Lower leg skin (tissue), 4 donors: ENCODE results near the gene UBAC2. TPM values are rescaled to one million over a fixed set of nuclear protein-coding genes. Genes with fewer than 3 reads are reported as not detected.
"Not testable (repeated sequence)": the region's sequence is repeated elsewhere in the genome, so short reads cannot be mapped to it uniquely, and the experiment has no call there.

ENCODE experiments used
- DNase-seq, 2 donors: peaks; one replicate each; pipeline ENCODE4 v3.0.0-alpha.2; 2019; ENCODE audit warnings: low spot score in 2 of 2
- H3K4me3 ChIP-seq: fragments of 200-600 bp; sonication (generic); 2 replicates; pipeline ENCODE4 v1.5.1; 2017; ENCODE audit warnings: mild to moderate bottlenecking, low read depth; ENCODE audit not compliant: poor library complexity, severe bottlenecking
- CTCF ChIP-seq, 3 donors: fragments of 450-650 bp; IDR thresholded peaks; one replicate each; pipeline ENCODE4 v1.5.1; 2016; ENCODE audit warnings: antibody characterized with exemption in 3 of 3, mild to moderate bottlenecking in 3 of 3, moderate library complexity in 2 of 3
- POLR2A ChIP-seq, 2 donors: fragments of 450-650 bp; IDR thresholded peaks; one replicate each; pipeline ENCODE4 v1.6.1; 2016 to 2017; ENCODE audit warnings: antibody characterized with exemption in 2 of 2, mild to moderate bottlenecking in 1 of 2, moderate library complexity in 1 of 2
- WGBS, 2 donors: methylation state at CpG; one replicate each; pipeline ENCODE4 v1.1.5; 2018; 5-methylcytosine and 5-hydroxymethylcytosine counted together
- intact Hi-C: fragments of 100-400 bp; cut with DNase I; formaldehyde crosslinking; loops from one replicate; pipeline ENCODE4 v1.15.0; 2023; ENCODE audit warnings: low total_unique reads
- total RNA-seq, 4 donors: library from RNA; depleted of rRNA; stranded (reverse); fragments of >200 nt; gene quantifications; one replicate each; pipeline ENCODE4 v1.1.0, GENCODE V29; 2016

The UBAC2 gene
- total RNA-seq, 4 donors from 2014 or later = 94.8 to 125 (median 106) TPM

DNA sequence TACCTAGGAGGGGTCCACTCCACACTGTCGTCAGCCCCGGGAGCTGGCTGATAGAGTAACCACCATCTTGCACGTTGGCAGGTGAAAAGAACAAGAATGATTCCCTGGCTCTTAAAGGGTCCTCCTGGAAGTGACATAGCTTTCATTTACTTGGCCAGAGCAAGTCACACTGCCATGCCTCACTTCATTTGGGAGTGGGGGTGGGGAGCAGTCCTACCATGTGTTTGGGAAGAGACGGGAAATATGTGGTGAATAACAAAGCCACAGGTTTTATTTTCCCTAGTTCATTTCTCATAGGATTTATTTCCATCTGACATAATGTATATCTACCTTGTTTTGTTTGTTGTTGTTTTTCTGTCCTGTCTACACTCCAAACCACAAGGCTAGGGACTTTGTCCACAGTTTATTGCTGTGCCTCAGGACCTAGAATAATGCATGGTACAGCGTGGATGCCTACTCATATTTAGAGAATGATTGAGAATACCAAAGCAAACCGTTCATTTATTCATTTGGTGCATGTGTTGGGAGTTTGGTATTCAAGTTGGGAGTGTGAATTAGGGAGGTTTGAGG lies 26.8 kb downstream of the UBAC2 start:
- intact Hi-C loops = no loop called here
- 82 to 93% methylated on average over 6 of the region's 6 CpGs for WGBS, 2 donors
- no peak for TF ChIP-seq CTCF (IDR thresholded peaks at IDR 0.05)
- TF ChIP-seq POLR2A (IDR thresholded peaks at IDR 0.05) = no peak

GRCh38 chr13:99227909-99228688 lies 27.4 kb downstream of the UBAC2 start:
- no peak for DNase-seq
- no peak for TF ChIP-seq POLR2A (IDR thresholded peaks at IDR 0.05)
- TF ChIP-seq CTCF (IDR thresholded peaks at IDR 0.05) = no peak
- no peak overlapping the region for H3K4me3 ChIP-seq
- 94 to 95% methylated on average over 14 of the region's 15 CpGs for WGBS, 2 donors
- intact Hi-C loops = no loop called here

More for the DNA sequence above, 26.8 kb downstream of the UBAC2 start:
- no peak overlapping the region for H3K4me3 ChIP-seq
- no peak for DNase-seq

DNA sequence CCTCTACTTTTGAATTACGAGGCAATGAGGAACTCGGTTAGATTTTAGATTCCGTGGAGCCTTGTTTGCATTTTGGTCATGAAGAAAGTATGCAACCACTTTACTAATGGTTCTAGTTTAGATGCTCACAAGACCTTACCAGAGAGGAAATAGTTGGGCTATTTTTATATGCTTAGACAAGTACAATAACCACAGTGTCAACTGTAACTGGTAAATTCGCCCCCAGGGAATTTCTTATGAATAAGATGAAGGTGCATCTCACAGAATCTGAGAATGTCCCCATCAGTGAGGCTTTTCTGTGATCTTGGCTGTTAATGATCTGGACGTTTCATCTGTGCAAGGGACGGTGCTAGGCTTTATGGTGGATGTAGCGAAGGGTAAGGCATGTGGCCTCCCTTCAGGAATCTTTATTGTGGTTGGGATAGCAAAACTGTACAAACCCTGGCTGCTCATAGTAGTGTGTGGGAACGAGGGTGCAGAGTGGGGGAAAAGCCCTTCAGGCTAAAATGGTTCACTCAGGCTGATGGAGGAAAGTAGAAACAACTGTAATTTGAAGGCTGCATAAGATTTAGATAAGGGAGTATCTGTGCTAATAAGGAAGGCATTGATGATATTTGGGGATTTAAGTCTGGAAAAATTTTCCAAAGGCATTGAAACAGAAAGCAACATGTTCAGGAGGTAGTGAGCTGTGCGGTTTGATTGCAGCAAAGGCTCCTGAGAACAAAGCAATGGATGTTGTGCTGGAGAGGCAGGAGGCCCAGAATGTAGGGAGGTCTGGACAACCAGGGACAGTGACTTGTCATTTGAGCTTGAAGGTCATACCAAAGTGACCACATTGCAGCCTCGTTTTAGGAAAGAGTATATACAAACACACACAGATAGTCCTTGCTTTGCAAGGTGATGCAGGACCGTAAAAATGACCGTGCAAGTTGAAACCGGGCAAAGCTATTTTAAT lies 28.4 kb downstream of the UBAC2 start:
- no peak for DNase-seq
- H3K4me3 ChIP-seq = no peak overlapping the region
- intact Hi-C loops = no loop called here
- 60 to 62% methylated on average over 13 of the region's 13 CpGs for WGBS, 2 donors
- TF ChIP-seq CTCF (IDR thresholded peaks at IDR 0.05) = no peak
- no peak for TF ChIP-seq POLR2A (IDR thresholded peaks at IDR 0.05)

DNA sequence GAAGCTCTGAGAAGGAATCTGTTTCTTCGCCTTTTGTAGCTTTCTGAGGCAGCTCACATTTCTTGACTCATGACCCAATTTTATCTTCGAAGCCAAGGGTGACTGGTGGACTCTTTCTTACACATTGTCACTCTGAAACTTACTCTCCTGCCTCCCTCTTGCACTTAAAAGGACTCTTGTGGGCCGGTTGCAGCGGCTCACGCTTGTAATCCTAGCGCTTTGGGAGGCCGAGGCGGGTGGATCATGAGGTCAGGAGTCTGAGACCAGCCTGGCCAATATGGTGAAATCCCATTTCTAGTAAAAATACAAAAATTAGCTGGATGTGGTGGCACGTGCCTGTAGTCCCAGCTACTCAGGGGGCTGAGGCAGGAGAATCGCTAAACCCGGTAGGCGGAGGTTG lies 29.9 kb downstream of the UBAC2 start:
- WGBS, 2 donors = 93 to 96% methylated on average over 12 of the region's 12 CpGs

DNA sequence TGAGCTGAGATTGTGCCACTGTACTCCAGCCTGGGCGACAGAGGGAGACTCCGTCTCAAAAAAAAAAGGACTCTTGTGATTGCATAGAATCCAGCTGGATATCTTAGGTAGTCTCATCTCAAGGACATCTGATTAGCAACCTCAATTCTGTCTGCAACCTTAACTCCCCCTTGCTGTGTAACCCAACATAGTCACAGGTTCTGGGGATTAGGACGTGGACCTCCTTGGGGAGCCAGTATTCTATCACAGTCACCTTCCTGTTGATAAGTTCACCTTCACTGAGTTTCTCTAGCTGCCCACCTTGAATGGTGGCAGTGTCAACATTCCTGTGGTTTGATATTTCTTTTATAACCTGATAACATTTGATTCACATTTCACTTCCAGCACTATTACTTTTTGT lies 30.3 kb downstream of the UBAC2 start:
- WGBS, 2 donors = 94 to 95% methylated on average over 3 of the region's 3 CpGs
- intact Hi-C loops = no loop called here
- H3K4me3 ChIP-seq = no peak overlapping the region
- no peak for DNase-seq
- no peak for TF ChIP-seq POLR2A (IDR thresholded peaks at IDR 0.05)
- TF ChIP-seq CTCF (IDR thresholded peaks at IDR 0.05) = no peak

More for the DNA sequence above, 29.9 kb downstream of the UBAC2 start:
- intact Hi-C loops, H3K4me3 ChIP-seq, DNase-seq: not testable (repeated sequence)

- TF ChIP-seq CTCF (IDR thresholded peaks at IDR 0.05) = no peak
- TF ChIP-seq POLR2A (IDR thresholded peaks at IDR 0.05) = no peak
- no peak overlapping the region for H3K4me3 ChIP-seq
- 64 to 82% methylated on average over 1 of the region's 1 CpG for WGBS, 2 donors
- no peak for DNase-seq
- intact Hi-C loops = no loop called here
Observed at GRCh38 chr13:99231721-99232120, 31.1 kb downstream of the UBAC2 start.
